Peyer's patch (tissue), 4 donors: Measurements from ENCODE around the gene MEIS1. TPM values are rescaled to one million over a fixed set of nuclear protein-coding genes. Genes with fewer than 3 reads are reported as not detected.
A peak's percentile ranks its signal among the peaks of the same experiment; 100 is the strongest.

Experiments
- DNase-seq, 3 donors: peaks; one replicate each; pipeline ENCODE4 v3.0.0-alpha.2; 2017 to 2019
- H3K27ac ChIP-seq, 4 donors: fragments of 200-600 bp; sonication (generic); one replicate each; pipeline ENCODE4 v1.5.1; 2016 to 2019
- H3K27me3 ChIP-seq, 2 donors: fragments of 200-600 bp; sonication (generic); one replicate each; pipeline ENCODE4 v1.5.1; 2019
- H3K36me3 ChIP-seq, 3 donors: fragments of 200-600 bp; sonication (generic); one replicate each; pipeline ENCODE4 v1.5.1; 2016 to 2019
- H3K4me1 ChIP-seq, 4 donors: fragments of 200-600 bp; sonication (generic); one replicate each; pipeline ENCODE4 v1.5.1; 2016 to 2019
- H3K4me3 ChIP-seq, 4 donors: fragments of 200-600 bp; sonication (generic); 1 replicate in 3 of 4; 2 replicates in 1 of 4; pipeline ENCODE4 v1.5.1; 2016 to 2019; ENCODE audit warnings: mild to moderate bottlenecking in 1 of 4
- H3K9me3 ChIP-seq, 4 donors: fragments of 200-600 bp; sonication (generic); one replicate each; pipeline ENCODE4 v1.5.1; 2016 to 2019; ENCODE audit warnings: mild to moderate bottlenecking in 1 of 4
- CTCF ChIP-seq, 6 experiments: fragments of 450-650 bp in 4 of 6; fragments of 200-600 bp in 2 of 6; sonication (generic) in 1 of 6; IDR thresholded peaks; one replicate each; pipeline ENCODE4 v1.5.1; 2017 to 2019; ENCODE audit warnings: antibody characterized with exemption in 6 of 6, mild to moderate bottlenecking in 3 of 6, moderate library complexity in 1 of 6
- POLR2A ChIP-seq, 2 donors: fragments of 450-650 bp; IDR thresholded peaks; one replicate each; pipeline ENCODE4 v1.5.1; 2017; ENCODE audit warnings: antibody characterized with exemption in 2 of 2, mild to moderate bottlenecking in 2 of 2, moderate library complexity in 2 of 2
- total RNA-seq, 4 donors: library from RNA; depleted of rRNA; stranded (reverse); fragments of >200 nt; gene quantifications; one replicate each; pipeline ENCODE4 v1.1.0, GENCODE V29; 2016

The MEIS1 gene
- total RNA-seq, 4 donors from 2014 or later = 7.2 to 64.4 (median 16.3) TPM

- H3K36me3 ChIP-seq = no peaks in the 10 kb centered on the region
Observed at GRCh38 chr2:66443979-66444861, 9.3 kb downstream of the MEIS1 start.

GRCh38 chr2:66445076-66445924, 10.4 kb downstream of the MEIS1 start:
- H3K4me1 ChIP-seq = no peaks in the 10 kb centered on the region
- H3K36me3 ChIP-seq = no peaks in the 10 kb centered on the region
- TF ChIP-seq POLR2A (IDR thresholded peaks at IDR 0.05) = no peak
- TF ChIP-seq CTCF (IDR thresholded peaks at IDR 0.05) = no peak
- no peaks in the 10 kb centered on the region for H3K27me3 ChIP-seq
- no peaks in the 10 kb centered on the region for H3K9me3 ChIP-seq
- DNase-seq = peak in 1 of 3 donors; percentile 46
- H3K27ac ChIP-seq = peak overlapping the region; percentile 62 to 94 (median 72)
- peak overlapping the region; percentile 19 to 60 (median 25) for H3K4me3 ChIP-seq

More at GRCh38 chr2:66443979-66444861, 9.3 kb downstream of the MEIS1 start:
- no peak for TF ChIP-seq CTCF (IDR thresholded peaks at IDR 0.05)
- TF ChIP-seq POLR2A (IDR thresholded peaks at IDR 0.05) = no peak
- Histone ChIP-seq H3K4me3 (peak overlapping the region; percentile 5 to 60 (median 13)), H3K9me3 (no peaks in the 10 kb centered on the region), H3K27ac (peak overlapping the region; percentile 45 to 94 (median 64)), H3K4me1 (no peaks in the 10 kb centered on the region), H3K27me3 (no peaks in the 10 kb centered on the region)
- DNase-seq = peak in 1 of 3 donors; percentile 48

- no peaks in the 10 kb centered on the region for H3K4me1 ChIP-seq
- peak overlapping the region; percentile 19 to 60 (median 25) for H3K4me3 ChIP-seq
- TF ChIP-seq CTCF (IDR thresholded peaks at IDR 0.05) (no peak), POLR2A (IDR thresholded peaks at IDR 0.05) (no peak)
- no peaks in the 10 kb centered on the region for H3K9me3 ChIP-seq
- H3K27ac ChIP-seq = peak overlapping the region; percentile 62 to 94 (median 72)
- no peaks in the 10 kb centered on the region for H3K36me3 ChIP-seq
- H3K27me3 ChIP-seq = no peaks in the 10 kb centered on the region
- peak in 2 of 3 donors; percentile 46 to 47 for DNase-seq
Observed at GRCh38 chr2:66445925-66446871, 11.3 kb downstream of the MEIS1 start.

GRCh38 chr2:66446941-66447340, 12.0 kb downstream of the MEIS1 start:
- Histone ChIP-seq H3K36me3 (no peaks in the 10 kb centered on the region), H3K27ac (peak overlapping the region in 3 of 4 donors; percentile 62 to 94 (median 79)), H3K27me3 (no peaks in the 10 kb centered on the region), H3K9me3 (no peaks in the 10 kb centered on the region), H3K4me1 (no peaks in the 10 kb centered on the region), H3K4me3 (peak overlapping the region in 2 of 4 donors; percentile 28 to 60)
- DNase-seq = no peak
- no peak for TF ChIP-seq CTCF (IDR thresholded peaks at IDR 0.05)
- no peak for TF ChIP-seq POLR2A (IDR thresholded peaks at IDR 0.05)

- no peaks in the 10 kb centered on the region for H3K9me3 ChIP-seq
- H3K4me1 ChIP-seq = no peaks in the 10 kb centered on the region
- TF ChIP-seq CTCF (IDR thresholded peaks at IDR 0.05) (no peak), POLR2A (IDR thresholded peaks at IDR 0.05) (no peak)
- no peak for DNase-seq
- peak overlapping the region in 1 of 4 donors; percentile 60 for H3K4me3 ChIP-seq
- peak overlapping the region in 1 of 4 donors; percentile 94 for H3K27ac ChIP-seq
- H3K27me3 ChIP-seq = no peaks in the 10 kb centered on the region
- no peaks in the 10 kb centered on the region for H3K36me3 ChIP-seq
Observed at GRCh38 chr2:66447677-66448076, 12.8 kb downstream of the MEIS1 start.
